GM18505 (cell line): ENCODE data around the gene KCTD2.
"Not testable (repeated sequence)": the region's sequence is repeated elsewhere in the genome, so short reads cannot be mapped to it uniquely, and the experiment has no call there.

Experiments used
- ATAC-seq: cut with Tn5 transposase; IDR thresholded peaks from one replicate; pipeline ENCODE4 v1.9.1; 2021; ENCODE audit not compliant: unreplicated experiment
- POLR2A ChIP-seq: IDR thresholded peaks from 4 replicates; pipeline ENCODE4 v1.6.1; 2011; ENCODE audit warnings: borderline replicate concordance; ENCODE audit not compliant: insufficient read depth, insufficient read length; ENCODE audit errors: extremely low read depth

KCTD2 gene

GRCh38 chr17:75010683-75011400 is 36.2 kb upstream of the KCTD2 start:
- no peak for TF ChIP-seq POLR2A
- ATAC-seq = no peak

GRCh38 chr17:75011401-75012095 is 35.5 kb upstream of the KCTD2 start:
- TF ChIP-seq POLR2A = no peak
- ATAC-seq = no peak

- ATAC-seq = no peak
- TF ChIP-seq POLR2A = no peak
Measured at GRCh38 chr17:75012096-75012345, 35.0 kb upstream of the KCTD2 start.

GRCh38 chr17:75012346-75013091 is 34.5 kb upstream of the KCTD2 start, which contains the start of gene MRPL58:
Gene MRPL58, plus strand, starts transcription at chr17:75012670. Its CDS starts 17 bp downstream, at chr17:75012687.
- TF ChIP-seq POLR2A = peak; percentile 81
- peak; percentile 86 for ATAC-seq

GRCh38 chr17:75013092-75013559 is 33.9 kb upstream of the KCTD2 start:
- no peak for TF ChIP-seq POLR2A
- no peak for ATAC-seq

- no peak for ATAC-seq
- no peak for TF ChIP-seq POLR2A
Measured at GRCh38 chr17:75019146-75019545, 27.9 kb upstream of the KCTD2 start.

- ATAC-seq = no peak
- no peak for TF ChIP-seq POLR2A
Measured at GRCh38 chr17:75019710-75020109, 27.3 kb upstream of the KCTD2 start.

GRCh38 chr17:75020331-75021110 is 26.5 kb upstream of the KCTD2 start:
- no peak for TF ChIP-seq POLR2A
- no peak for ATAC-seq

GRCh38 chr17:75024686-75025397 is 22.2 kb upstream of the KCTD2 start:
- no peak for ATAC-seq
- TF ChIP-seq POLR2A = no peak

GRCh38 chr17:75025398-75025734 is 21.7 kb upstream of the KCTD2 start:
- not testable (repeated sequence) for ATAC-seq

- not testable (repeated sequence) for ATAC-seq
Measured at GRCh38 chr17:75026650-75027049, 20.4 kb upstream of the KCTD2 start.

- TF ChIP-seq POLR2A = no peak
- ATAC-seq = no peak
Measured at GRCh38 chr17:75030161-75030560, 16.9 kb upstream of the KCTD2 start.
